Bronchial epithelial cell (primary cell): ENCODE data around the gene BRSK1. TPM values are rescaled to one million over a fixed set of nuclear protein-coding genes. Genes with fewer than 3 reads are reported as not detected.

Experiments used
- DNase-seq: peaks from one replicate; pipeline ENCODE4 v3.0.0-alpha.2; 2010; ENCODE audit warnings: low read depth
- FAIRE-seq: peaks from 2 replicates; lab custom pipeline; 2011; peaks lifted over from hg19 to GRCh38; lab: Jason Lieb, UNC
- H3K27me3 ChIP-seq: 2 replicates; pipeline ENCODE4 v1.5.1; 2011; ENCODE audit warnings: low read length; ENCODE audit not compliant: control insufficient read depth, insufficient read depth
- H3K36me3 ChIP-seq: 2 replicates; pipeline ENCODE4 v1.5.1; 2011; ENCODE audit warnings: low read length; ENCODE audit not compliant: control insufficient read depth, insufficient read depth
- H3K4me3 ChIP-seq: 2 replicates; pipeline ENCODE4 v1.5.1; 2011; ENCODE audit warnings: mild to moderate bottlenecking, low read depth, low read length, control low read depth
- total RNA-seq: library from RNA; depleted of rRNA; stranded (reverse); fragments of >200 nt; gene quantifications from 2 replicates; pipeline ENCODE4 v1.2.1, GENCODE V29; 2014
- TF ChIP-seq, protein P1 (sequence below): IDR thresholded peaks from 2 replicates; pipeline ENCODE4 v1.5.1; 2011; ENCODE audit warnings: mild to moderate bottlenecking, moderate library complexity, low read length, control low read depth, inconsistent platforms; ENCODE audit not compliant: insufficient read depth, severe bottlenecking

Gene BRSK1
- total RNA-seq, 1 donor from 2014 or later = 0.53 TPM

DNA sequence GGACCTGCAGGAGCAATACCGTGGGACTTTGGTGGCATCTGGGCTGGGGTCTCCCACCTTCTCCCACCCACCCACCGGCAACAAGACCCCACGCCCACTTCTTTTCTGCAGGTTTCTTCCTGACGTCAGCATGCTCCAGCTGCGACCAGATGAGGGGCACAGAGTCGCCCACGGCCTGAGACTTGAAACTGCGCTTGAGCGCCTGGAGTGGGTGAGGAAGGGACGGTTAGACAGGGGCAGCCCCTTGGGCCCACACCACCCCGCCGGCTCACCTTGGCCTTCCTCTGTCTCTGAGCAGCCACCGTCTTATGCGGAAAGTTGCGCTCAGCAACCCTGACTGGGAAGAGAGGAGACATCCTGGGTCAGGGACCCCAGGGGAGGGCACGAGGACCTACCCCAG, 77.1 kb downstream of the BRSK1 start:
- Histone ChIP-seq H3K4me3 (no peak overlapping the region), H3K27me3 (no peaks in the 10 kb centered on the region), H3K36me3 (no peaks in the 10 kb centered on the region)
- no peak for DNase-seq
- TF ChIP-seq, protein P1, sequence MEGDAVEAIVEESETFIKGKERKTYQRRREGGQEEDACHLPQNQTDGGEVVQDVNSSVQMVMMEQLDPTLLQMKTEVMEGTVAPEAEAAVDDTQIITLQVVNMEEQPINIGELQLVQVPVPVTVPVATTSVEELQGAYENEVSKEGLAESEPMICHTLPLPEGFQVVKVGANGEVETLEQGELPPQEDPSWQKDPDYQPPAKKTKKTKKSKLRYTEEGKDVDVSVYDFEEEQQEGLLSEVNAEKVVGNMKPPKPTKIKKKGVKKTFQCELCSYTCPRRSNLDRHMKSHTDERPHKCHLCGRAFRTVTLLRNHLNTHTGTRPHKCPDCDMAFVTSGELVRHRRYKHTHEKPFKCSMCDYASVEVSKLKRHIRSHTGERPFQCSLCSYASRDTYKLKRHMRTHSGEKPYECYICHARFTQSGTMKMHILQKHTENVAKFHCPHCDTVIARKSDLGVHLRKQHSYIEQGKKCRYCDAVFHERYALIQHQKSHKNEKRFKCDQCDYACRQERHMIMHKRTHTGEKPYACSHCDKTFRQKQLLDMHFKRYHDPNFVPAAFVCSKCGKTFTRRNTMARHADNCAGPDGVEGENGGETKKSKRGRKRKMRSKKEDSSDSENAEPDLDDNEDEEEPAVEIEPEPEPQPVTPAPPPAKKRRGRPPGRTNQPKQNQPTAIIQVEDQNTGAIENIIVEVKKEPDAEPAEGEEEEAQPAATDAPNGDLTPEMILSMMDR = no peak
- FAIRE-seq = no peak

Other genes with a start within 250 kb of the BRSK1 start
- not detected in 2 replicates for gene GP6, start 245.7 kb upstream of the BRSK1 start, total RNA-seq
- 23.7 and 37.0 TPM in 2 replicates for gene RDH13, start 220.8 kb upstream of the BRSK1 start, total RNA-seq
- gene EPS8L1, start 208.1 kb upstream of the BRSK1 start, total RNA-seq = 117 and 308 TPM in 2 replicates
- gene PPP1R12C, start 166.4 kb upstream of the BRSK1 start, total RNA-seq = 22.9 and 25.6 TPM in 2 replicates
- gene TNNT1, start 134.8 kb upstream of the BRSK1 start, total RNA-seq = 65.0 and 151 TPM in 2 replicates
- 0.53 and 1.0 TPM in 2 replicates for gene TNNI3, start 126.3 kb upstream of the BRSK1 start, total RNA-seq
- 0.53 and 0.77 TPM in 2 replicates for gene DNAAF3, start 117.4 kb upstream of the BRSK1 start, total RNA-seq
- 0.13 and 0.26 TPM in 2 replicates for gene SYT5, start 103.7 kb upstream of the BRSK1 start, total RNA-seq
- gene PTPRH, start 74.5 kb upstream of the BRSK1 start, total RNA-seq = 3.9 and 7.4 TPM in 2 replicates
- 0.53 and 1.4 TPM in 2 replicates for gene TMEM86B, start 55.2 kb upstream of the BRSK1 start, total RNA-seq
- 15.5 and 27.1 TPM in 2 replicates for gene PPP6R1, start 25.0 kb upstream of the BRSK1 start, total RNA-seq
- gene HSPBP1, start 3.9 kb upstream of the BRSK1 start, total RNA-seq = 37.1 and 41.6 TPM in 2 replicates
- gene TMEM150B, start 41.3 kb downstream of the BRSK1 start, total RNA-seq = not detected in 2 replicates
- gene KMT5C, start 55.9 kb downstream of the BRSK1 start, total RNA-seq = 5.3 and 9.0 TPM in 2 replicates
- 0.26 and 0.64 TPM in 2 replicates for gene COX6B2, start 70.7 kb downstream of the BRSK1 start, total RNA-seq
- gene GARIN5B, start 79.3 kb downstream of the BRSK1 start, total RNA-seq = not detected in 2 replicates
- gene IL11, start 86.5 kb downstream of the BRSK1 start, total RNA-seq = 0.64 and 1.3 TPM in 2 replicates
- not detected in 2 replicates for gene TMEM190, start 92.8 kb downstream of the BRSK1 start, total RNA-seq
- gene TMEM238, start 100.3 kb downstream of the BRSK1 start, total RNA-seq = 3.1 and 10.0 TPM in 2 replicates
- gene RPL28, start 101.9 kb downstream of the BRSK1 start, total RNA-seq = 348 and 603 TPM in 2 replicates
- gene UBE2S, start 123.8 kb downstream of the BRSK1 start, total RNA-seq = 38.2 and 50.4 TPM in 2 replicates
- not detected in 2 replicates for gene SHISA7, start 159.3 kb downstream of the BRSK1 start, total RNA-seq
- 33.2 and 33.3 TPM in 2 replicates for gene ISOC2, start 177.6 kb downstream of the BRSK1 start, total RNA-seq
- not detected in 2 replicates for gene C19orf85, start 180.8 kb downstream of the BRSK1 start, total RNA-seq
- gene ZNF628, start 192.6 kb downstream of the BRSK1 start, total RNA-seq = 0.79 and 1.0 TPM in 2 replicates
- 2.4 and 3.5 TPM in 2 replicates for gene NAT14, start 201.2 kb downstream of the BRSK1 start, total RNA-seq
- under 0.01 and 0.26 TPM in 2 replicates for gene SSC5D, start 204.4 kb downstream of the BRSK1 start, total RNA-seq